NCI-H1417 (cell line): ENCODE measurements around the gene CAMK2A.

Experiments used
- DNase-seq, 3 experiments: peaks; one replicate each; lab custom pipeline; 2025; lab: John Stamatoyannopoulos, UW

CAMK2A gene

GRCh38 chr5:150289551-150290390 is at the start of gene CAMK2A:
Gene CAMK2A, minus strand, starts transcription at chr5:150289773. Its CDS starts 148 bp downstream, at chr5:150289625.
- DNase-seq, result peak; percentile 20 to 91 (median 75)

GRCh38 chr5:150339165-150339564 is 49.6 kb upstream of the CAMK2A start:
- peak in 2 of 3 experiments; percentile 11 to 21 for DNase-seq

- no peak for DNase-seq
Measured at GRCh38 chr5:150338546-150338945, 49.0 kb upstream of the CAMK2A start.

- DNase-seq, result no peak
Measured at GRCh38 chr5:150335778-150336177, 46.2 kb upstream of the CAMK2A start.

GRCh38 chr5:150333400-150333799 is 43.8 kb upstream of the CAMK2A start:
- no peak for DNase-seq

- DNase-seq, result no peak
Measured at GRCh38 chr5:150329881-150330876, 40.6 kb upstream of the CAMK2A start.

GRCh38 chr5:150329038-150329437 is 39.5 kb upstream of the CAMK2A start:
- no peak for DNase-seq

- DNase-seq, result no peak
Measured at GRCh38 chr5:150328515-150328914, 38.9 kb upstream of the CAMK2A start.

GRCh38 chr5:150327139-150327538 is 37.6 kb upstream of the CAMK2A start:
- DNase-seq, result no peak

GRCh38 chr5:150326707-150327106 is 37.1 kb upstream of the CAMK2A start:
- DNase-seq, result no peak

- no peak for DNase-seq
Measured at GRCh38 chr5:150325426-150325825, 35.9 kb upstream of the CAMK2A start.

GRCh38 chr5:150323819-150324218 is 34.2 kb upstream of the CAMK2A start:
- DNase-seq, result no peak

GRCh38 chr5:150323092-150323491 is 33.5 kb upstream of the CAMK2A start:
- no peak for DNase-seq

- no peak for DNase-seq
Measured at GRCh38 chr5:150322202-150322601, 32.6 kb upstream of the CAMK2A start.

- DNase-seq, result no peak
Measured at GRCh38 chr5:150321784-150322183, 32.2 kb upstream of the CAMK2A start.

GRCh38 chr5:150321211-150321610 is 31.6 kb upstream of the CAMK2A start:
- DNase-seq, result no peak

- DNase-seq, result peak in 1 of 3 experiments; percentile 17
Measured at GRCh38 chr5:150320044-150320613, 30.6 kb upstream of the CAMK2A start.

- no peak for DNase-seq
Measured at GRCh38 chr5:150319484-150319790, 29.9 kb upstream of the CAMK2A start.

- DNase-seq, result no peak
Measured at GRCh38 chr5:150318613-150319483, 29.3 kb upstream of the CAMK2A start.

GRCh38 chr5:150317048-150318003 is 27.8 kb upstream of the CAMK2A start:
- no peak for DNase-seq
